ENCODE data around the gene SLC22A15.

SLC22A15 gene

GRCh38 chr1:116015679-116016078 is 39.4 kb downstream of the SLC22A15 start:
- no peak for TF ChIP-seq CTCF (IDR thresholded peaks at IDR 0.05; ENCODE audit: low read depth, low read length)
- no peak overlapping the region for H3K4me3 ChIP-seq (ENCODE audit: low read depth, low read length)

- TF ChIP-seq CTCF (IDR thresholded peaks at IDR 0.05; ENCODE audit: low read depth, low read length), result no peak
- H3K4me3 ChIP-seq (ENCODE audit: low read depth, low read length), result no peak overlapping the region
These were observed 41.7 kb downstream of the SLC22A15 start for GRCh38 chr1:116018007-116018406.

- no peak overlapping the region for H3K4me3 ChIP-seq (ENCODE audit: low read depth, low read length)
- no peak for TF ChIP-seq CTCF (IDR thresholded peaks at IDR 0.05; ENCODE audit: low read depth, low read length)
These were observed 43.4 kb downstream of the SLC22A15 start for GRCh38 chr1:116019653-116020253.

- peak; percentile 71 for TF ChIP-seq CTCF (IDR thresholded peaks at IDR 0.05; ENCODE audit: low read depth, low read length)
- no peak overlapping the region for H3K4me3 ChIP-seq (ENCODE audit: low read depth, low read length)
These were observed 44.5 kb downstream of the SLC22A15 start for GRCh38 chr1:116020668-116021272.

- no peak for TF ChIP-seq CTCF (IDR thresholded peaks at IDR 0.05; ENCODE audit: low read depth, low read length)
- H3K4me3 ChIP-seq (ENCODE audit: low read depth, low read length), result no peak overlapping the region
These were observed 48.3 kb downstream of the SLC22A15 start for GRCh38 chr1:116024626-116025025.

- no peak for TF ChIP-seq CTCF (IDR thresholded peaks at IDR 0.05; ENCODE audit: low read depth, low read length)
- H3K4me3 ChIP-seq (ENCODE audit: low read depth, low read length), result no peak overlapping the region
These were observed 50.3 kb downstream of the SLC22A15 start for GRCh38 chr1:116026631-116027030.

GRCh38 chr1:116031302-116031835 is 55.1 kb downstream of the SLC22A15 start:
- no peak overlapping the region for H3K4me3 ChIP-seq (ENCODE audit: low read depth, low read length)
- no peak for TF ChIP-seq CTCF (IDR thresholded peaks at IDR 0.05; ENCODE audit: low read depth, low read length)

Measured in WI38 (cell line).